GM12864 (cell line): Measurements from ENCODE around the gene CLEC19A.

Source experiments
- DNase-seq: peaks from one replicate; pipeline ENCODE4 v3.0.0-alpha.2; 2011; ENCODE audit warnings: low read depth
- H3K4me3 ChIP-seq: 2 replicates; pipeline ENCODE4 v1.5.1; 2011; ENCODE audit warnings: mild to moderate bottlenecking, low read depth, low read length, control low read depth
- CTCF ChIP-seq: IDR thresholded peaks from 2 replicates; pipeline ENCODE4 v1.5.1; 2011; ENCODE audit warnings: low read depth, mild to moderate bottlenecking, moderate library complexity, low read length, control low read depth, inconsistent platforms; ENCODE audit errors: missing control alignments

CLEC19A gene

GRCh38 chr16:19266774-19267173 is 18.8 kb upstream of the CLEC19A start:
- no peak overlapping the region for H3K4me3 ChIP-seq
- no peak for TF ChIP-seq CTCF

GRCh38 chr16:19269098-19269497 is 16.4 kb upstream of the CLEC19A start:
- no peak overlapping the region for H3K4me3 ChIP-seq
- TF ChIP-seq CTCF, result no peak
- DNase-seq, result no peak

More at GRCh38 chr16:19266774-19267173, 18.8 kb upstream of the CLEC19A start:
- DNase-seq, result no peak

- no peak for TF ChIP-seq CTCF
- no peak overlapping the region for H3K4me3 ChIP-seq
- DNase-seq, result no peak
Measured at GRCh38 chr16:19274165-19274797, 11.2 kb upstream of the CLEC19A start.

GRCh38 chr16:19278403-19278802 is 7.1 kb upstream of the CLEC19A start:
- H3K4me3 ChIP-seq, result no peak overlapping the region

GRCh38 chr16:19281246-19281645 is 4.3 kb upstream of the CLEC19A start:
- H3K4me3 ChIP-seq, result no peak overlapping the region
- DNase-seq, result no peak
- no peak for TF ChIP-seq CTCF

More at GRCh38 chr16:19278403-19278802, 7.1 kb upstream of the CLEC19A start:
- no peak for DNase-seq
- no peak for TF ChIP-seq CTCF

- no peak for DNase-seq
- TF ChIP-seq CTCF, result no peak
- H3K4me3 ChIP-seq, result no peak overlapping the region
Measured at GRCh38 chr16:19282101-19282500, 3.4 kb upstream of the CLEC19A start.

- no peak for DNase-seq
- H3K4me3 ChIP-seq, result no peak overlapping the region
- TF ChIP-seq CTCF, result no peak
Measured at GRCh38 chr16:19283637-19284036, 1.9 kb upstream of the CLEC19A start.
